Gastrocnemius medialis (tissue), 4 donors: ENCODE data around the gene GPR37.

Experiments used
- POLR2A ChIP-seq, 2 donors: fragments of 450-650 bp; IDR thresholded peaks; one replicate each; pipeline ENCODE4 v1.6.1; 2017; ENCODE audit warnings: antibody characterized with exemption in 2 of 2, mild to moderate bottlenecking in 2 of 2, moderate library complexity in 2 of 2
- TF ChIP-seq, protein P1 (sequence below), 5 experiments: fragments of 450-650 bp in 3 of 5; fragments of 200-600 bp in 2 of 5; sonication (generic) in 2 of 5; IDR thresholded peaks in 4 of 5; conservative IDR thresholded peaks in 1 of 5; 1 replicate in 4 of 5; 2 replicates in 1 of 5; pipeline ENCODE4 v1.5.1; 2016 to 2019; ENCODE audit warnings: antibody characterized with exemption in 5 of 5, mild to moderate bottlenecking in 3 of 5, moderate library complexity in 3 of 5

- no peak for TF ChIP-seq POLR2A (IDR thresholded peaks at IDR 0.05)
- TF ChIP-seq, protein P1, sequence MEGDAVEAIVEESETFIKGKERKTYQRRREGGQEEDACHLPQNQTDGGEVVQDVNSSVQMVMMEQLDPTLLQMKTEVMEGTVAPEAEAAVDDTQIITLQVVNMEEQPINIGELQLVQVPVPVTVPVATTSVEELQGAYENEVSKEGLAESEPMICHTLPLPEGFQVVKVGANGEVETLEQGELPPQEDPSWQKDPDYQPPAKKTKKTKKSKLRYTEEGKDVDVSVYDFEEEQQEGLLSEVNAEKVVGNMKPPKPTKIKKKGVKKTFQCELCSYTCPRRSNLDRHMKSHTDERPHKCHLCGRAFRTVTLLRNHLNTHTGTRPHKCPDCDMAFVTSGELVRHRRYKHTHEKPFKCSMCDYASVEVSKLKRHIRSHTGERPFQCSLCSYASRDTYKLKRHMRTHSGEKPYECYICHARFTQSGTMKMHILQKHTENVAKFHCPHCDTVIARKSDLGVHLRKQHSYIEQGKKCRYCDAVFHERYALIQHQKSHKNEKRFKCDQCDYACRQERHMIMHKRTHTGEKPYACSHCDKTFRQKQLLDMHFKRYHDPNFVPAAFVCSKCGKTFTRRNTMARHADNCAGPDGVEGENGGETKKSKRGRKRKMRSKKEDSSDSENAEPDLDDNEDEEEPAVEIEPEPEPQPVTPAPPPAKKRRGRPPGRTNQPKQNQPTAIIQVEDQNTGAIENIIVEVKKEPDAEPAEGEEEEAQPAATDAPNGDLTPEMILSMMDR (IDR thresholded peaks at IDR 0.05 in 4 of 5, conservative IDR thresholded peaks at IDR 0.05 in 1 of 5): no peak
Measured at GRCh38 chr7:124718032-124718766, 47.4 kb downstream of the GPR37 start.
